Stimulated activated CD8-positive, alpha-beta memory T cell treated with anti-CD3 and anti-CD28 coated beads, Interleukin-7, amount 100 ng/mL, for 48 hours (primary cell): ENCODE results near the gene TMPRSS12.
"Not testable (repeated sequence)": the region's sequence is repeated elsewhere in the genome, so short reads cannot be mapped to it uniquely, and the experiment has no call there.

ENCODE experiments used
- DNase-seq, 2 donors: peaks; one replicate each; pipeline ENCODE4 v3.0.0-alpha.2; 2020; ENCODE audit warnings: low read depth in 1 of 2; ENCODE audit errors: extremely low read depth in 1 of 2

TMPRSS12 gene

DNA sequence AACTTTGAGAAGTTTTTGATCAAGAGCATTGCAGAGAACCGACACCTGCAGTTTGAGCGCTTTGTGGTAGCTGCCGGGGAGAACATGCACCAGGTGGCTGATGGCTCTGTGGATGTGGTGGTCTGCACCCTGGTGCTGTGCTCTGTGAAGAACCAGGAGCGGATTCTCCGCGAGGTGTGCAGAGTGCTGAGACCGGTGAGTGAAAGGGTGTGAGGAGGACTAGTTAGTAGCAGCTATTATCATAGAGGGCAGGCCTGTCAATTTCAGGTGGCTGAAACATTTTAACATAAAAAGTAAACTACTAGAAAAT is 82.6 kb downstream of the TMPRSS12 start:
- no peak for DNase-seq

DNA sequence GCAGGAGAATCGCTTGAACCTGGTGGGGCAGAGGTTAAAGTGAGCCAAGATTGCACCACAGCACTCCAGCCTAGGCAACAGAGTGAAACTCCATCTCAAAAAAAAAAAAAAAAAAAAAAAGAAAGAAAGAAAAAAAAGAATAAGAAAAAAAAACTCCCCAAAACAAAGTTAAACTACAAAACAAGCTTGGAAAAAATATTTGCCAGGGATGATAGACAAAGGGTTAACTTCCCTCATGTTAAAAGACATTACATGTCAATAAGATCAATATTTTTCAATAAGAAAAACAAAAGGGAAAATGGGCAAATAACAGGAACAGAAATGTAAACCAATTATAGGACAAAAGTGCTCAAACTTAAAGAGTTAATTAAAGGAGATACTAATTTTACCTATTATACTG is 83.2 kb downstream of the TMPRSS12 start:
- no peak for DNase-seq

DNA sequence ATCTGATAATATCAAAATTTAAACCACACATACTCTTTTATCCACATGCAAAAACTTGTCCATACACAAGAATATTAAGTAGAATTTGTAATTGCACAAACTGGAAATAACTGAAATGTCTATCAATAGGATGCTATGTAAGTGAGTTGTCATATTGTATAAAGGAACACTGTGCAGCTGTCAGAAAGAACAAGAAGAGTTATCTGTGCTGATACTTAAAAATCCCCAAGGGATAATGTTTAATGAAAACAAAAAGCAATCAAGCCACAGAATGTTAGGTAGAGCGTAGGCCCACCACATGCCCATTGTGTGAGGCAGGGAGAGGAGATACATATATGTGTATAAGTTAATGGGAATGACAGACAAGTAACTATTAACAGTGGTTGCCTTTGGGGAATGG is 83.7 kb downstream of the TMPRSS12 start:
- no peak for DNase-seq

DNA sequence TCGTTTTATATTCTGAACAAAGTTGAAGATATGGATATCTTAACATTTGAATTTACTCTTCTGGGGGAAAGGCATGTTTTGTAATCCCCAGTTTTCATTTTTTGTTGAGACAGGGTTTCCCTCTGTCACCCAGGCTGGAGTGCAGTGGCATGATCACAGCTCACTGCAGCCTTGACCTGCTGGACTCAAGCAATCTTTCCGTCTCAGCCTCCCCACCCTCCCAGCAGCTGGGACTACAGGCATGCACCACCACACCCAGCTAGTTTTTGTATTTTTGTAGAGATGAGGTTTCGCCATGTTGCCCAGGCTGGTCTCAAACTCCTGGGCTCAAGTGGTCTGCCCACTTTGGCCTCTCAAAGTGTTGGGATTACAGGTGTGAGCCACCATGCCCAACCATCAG is 84.2 kb downstream of the TMPRSS12 start:
- DNase-seq = not testable (repeated sequence)

DNA sequence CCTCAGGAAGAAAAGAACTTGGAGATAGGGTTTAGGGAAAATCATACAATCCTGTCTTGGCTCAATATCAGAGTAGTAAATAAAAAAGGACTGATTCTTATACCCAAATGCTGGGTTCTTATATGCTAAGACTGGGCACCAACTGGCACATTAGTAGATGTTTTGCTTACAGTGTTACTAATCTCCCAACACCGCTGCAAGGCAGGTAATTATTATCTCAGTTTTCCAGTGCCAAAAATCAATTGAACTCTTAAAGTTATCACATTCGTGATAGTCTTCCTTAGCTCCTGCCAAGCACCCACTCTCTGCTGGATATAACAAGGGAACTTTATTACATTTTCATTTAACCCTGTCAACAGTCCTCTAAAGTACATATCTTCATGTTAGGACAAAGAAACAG is 84.6 kb downstream of the TMPRSS12 start:
- no peak for DNase-seq

DNA sequence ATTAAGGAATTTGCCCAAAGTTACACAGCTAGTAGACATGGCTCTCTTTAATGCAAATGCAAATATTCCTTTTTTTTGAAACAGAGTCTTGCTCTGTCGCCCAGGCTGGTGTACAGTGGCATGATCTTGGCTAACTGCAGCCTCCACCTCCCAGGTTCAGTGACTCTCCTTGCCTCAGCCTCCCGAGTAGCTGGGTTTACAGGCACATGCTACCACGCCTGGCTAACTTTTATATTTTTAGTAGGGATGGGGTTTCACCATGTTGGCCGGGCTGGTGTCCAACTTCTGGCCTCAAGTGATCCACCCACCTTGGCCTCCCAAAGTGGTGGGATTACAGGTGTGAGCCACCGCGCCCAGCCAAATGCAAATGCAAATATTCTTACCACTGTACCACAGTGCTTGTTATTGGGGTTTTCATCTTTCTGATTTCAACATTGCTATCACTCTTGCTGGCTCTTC is 85.1 kb downstream of the TMPRSS12 start:
- no peak for DNase-seq

DNA sequence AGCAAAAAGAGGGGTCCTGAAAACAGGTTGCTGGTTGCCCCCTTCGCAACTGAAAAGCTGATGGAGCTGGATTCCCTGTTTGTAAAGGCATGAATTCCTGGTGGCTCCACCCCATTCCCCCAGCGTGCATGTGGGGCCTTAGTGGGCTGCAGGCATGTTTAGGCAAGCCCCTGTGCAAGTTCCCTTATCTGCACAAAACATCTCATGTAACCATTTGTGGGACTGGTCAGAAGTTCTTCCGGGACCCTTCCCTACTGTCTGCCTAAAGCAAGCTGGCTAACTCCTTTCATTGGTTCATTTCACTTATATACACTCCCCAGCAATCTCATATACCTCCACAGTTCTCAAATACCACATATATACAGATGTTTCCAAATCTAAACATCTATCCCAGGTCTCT is 85.7 kb downstream of the TMPRSS12 start:
- DNase-seq = no peak

DNA sequence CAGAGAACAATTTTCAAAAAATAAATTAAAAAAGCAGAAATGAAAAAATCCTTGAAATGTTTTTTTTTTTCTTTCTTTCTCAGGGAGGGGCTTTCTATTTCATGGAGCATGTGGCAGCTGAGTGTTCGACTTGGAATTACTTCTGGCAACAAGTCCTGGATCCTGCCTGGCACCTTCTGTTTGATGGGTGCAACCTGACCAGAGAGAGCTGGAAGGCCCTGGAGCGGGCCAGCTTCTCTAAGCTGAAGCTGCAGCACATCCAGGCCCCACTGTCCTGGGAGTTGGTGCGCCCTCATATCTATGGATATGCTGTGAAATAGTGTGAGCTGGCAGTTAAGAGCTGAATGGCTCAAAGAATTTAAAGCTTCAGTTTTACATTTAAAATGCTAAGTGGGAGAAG is 87.1 kb downstream of the TMPRSS12 start:
- DNase-seq = no peak

DNA sequence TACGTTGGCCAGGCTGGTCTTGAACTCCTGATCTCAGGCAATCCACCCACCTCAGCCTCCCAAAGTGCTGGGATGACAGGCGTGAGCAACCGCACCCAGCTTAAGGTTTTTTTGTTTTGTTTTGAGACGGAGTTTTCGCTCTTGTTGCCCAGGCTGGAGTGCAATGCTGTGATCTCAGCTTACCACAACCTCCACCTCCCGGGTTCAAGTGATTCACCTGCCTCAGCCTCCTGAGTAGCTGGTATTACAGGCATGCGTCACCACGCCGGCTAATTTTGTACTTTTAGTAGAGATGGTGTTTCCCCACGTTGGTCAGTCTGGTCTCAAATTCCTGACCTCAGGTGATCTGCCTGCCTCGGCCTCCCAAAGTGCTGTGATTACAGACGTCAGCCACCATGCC is 87.8 kb downstream of the TMPRSS12 start:
- not testable (repeated sequence) for DNase-seq

DNA sequence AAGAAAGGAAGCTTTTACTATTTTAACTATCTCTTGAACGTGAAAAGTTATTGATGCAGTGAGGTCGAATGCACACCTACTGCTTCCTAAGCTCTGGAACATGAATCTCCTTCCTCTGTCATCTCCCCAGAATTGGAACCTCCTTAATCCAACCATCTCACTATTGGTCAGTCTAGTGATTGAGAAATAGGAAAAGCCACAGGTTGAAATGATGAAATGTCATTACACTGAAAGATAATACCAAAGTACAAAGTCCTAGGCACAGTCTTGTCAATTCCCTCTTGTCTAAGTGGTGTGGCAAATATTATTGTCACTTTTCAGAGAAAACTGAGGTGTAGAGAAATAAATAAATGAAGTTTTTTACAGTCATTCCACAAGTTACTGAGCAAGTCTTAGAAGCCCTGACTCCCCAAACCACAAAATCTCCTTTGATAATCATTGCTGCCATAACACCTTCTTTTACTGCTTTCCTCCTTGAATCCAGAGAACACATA is 90.1 kb downstream of the TMPRSS12 start:
- no peak for DNase-seq

DNA sequence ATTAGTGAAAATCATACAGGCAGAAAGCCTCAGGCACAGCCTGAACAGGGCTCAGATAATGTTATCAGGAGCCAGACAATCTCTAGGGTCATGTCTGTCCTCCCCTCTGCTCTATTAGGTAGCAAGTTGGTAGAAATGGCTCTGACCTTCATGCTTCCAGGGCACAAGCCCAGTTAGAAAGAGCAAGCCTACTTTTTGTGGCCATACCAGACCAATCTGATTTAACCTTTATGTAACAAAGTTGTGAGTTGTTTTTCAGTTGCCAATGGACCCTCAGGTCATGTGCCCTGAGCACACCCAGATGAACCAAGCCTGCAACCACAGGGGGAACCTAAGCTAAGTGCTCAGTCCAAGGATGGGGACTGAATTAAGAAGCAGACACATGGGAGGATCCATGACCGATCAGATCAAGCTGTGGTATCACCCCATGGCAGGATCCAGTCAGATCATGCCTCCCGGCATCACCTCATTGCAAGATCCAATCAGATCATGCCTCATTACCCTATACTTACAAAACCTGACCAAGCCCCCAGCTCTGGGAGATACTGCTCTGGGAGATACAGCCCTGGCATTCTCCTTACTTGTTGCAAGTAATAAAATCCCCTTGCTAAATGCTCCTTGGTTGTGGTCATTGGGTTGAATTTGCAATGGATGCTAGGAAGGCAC is 90.9 kb downstream of the TMPRSS12 start:
- no peak for DNase-seq

DNA sequence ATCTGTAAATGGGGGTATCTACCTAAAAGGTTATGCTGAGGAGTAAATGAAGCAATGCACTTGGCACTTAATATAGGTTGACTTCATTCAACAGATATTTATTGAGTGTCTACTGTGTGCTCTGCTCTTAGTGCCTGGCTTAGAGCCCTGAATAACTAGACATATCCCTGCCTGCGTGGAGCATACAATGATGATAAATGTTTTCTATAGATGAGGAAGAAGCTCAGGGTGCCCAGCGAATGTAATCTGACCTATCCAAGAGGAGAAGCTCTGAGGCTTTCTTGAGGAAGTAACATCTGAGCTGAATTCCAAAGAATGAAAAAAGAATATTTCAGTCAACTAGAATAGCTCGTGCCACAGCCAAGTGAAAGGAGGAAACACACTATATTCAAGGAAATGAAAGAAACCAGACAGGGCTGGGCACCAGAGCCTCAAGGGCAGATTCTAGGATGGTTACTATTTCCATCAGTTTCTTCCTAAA is 91.7 kb downstream of the TMPRSS12 start:
- DNase-seq = no peak

DNA sequence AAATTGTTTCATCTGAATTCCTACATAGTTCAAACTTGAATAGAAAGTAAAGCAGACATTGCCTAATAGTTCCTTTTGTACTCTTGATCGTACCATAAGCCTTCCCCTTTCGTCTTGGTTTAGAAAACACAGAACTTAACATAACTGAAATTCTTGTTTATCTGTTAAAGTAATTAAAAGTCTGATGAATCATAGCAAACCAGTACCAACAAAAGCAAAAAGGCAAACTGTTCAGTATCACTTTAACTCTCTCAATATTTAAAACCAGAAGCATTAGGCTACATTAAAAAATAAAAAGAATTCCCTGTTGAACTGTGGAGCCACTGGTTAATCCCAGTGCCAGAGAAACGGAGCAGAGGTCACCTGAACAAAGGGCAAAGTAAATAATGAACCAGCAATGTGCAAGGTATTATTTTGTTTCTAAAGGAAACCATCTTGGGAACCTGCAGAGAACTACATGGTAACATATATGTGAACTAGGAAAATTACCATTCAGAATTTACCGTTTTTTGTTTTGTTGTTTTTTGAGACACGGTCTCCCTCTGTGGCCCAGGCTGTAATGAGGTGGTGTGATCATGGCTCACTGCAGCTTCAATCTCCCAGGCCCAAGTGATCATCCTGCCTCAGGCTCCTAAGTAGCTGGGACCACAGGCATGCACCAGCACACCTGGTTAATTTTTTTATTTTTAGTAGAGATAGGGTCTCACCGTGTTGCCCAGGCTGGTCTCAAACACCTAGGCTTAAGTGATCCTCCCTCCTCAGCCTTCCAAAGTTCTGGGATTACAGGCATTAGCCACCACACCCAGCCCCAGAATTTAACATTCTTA is 92.5 kb downstream of the TMPRSS12 start:
- no peak for DNase-seq

DNA sequence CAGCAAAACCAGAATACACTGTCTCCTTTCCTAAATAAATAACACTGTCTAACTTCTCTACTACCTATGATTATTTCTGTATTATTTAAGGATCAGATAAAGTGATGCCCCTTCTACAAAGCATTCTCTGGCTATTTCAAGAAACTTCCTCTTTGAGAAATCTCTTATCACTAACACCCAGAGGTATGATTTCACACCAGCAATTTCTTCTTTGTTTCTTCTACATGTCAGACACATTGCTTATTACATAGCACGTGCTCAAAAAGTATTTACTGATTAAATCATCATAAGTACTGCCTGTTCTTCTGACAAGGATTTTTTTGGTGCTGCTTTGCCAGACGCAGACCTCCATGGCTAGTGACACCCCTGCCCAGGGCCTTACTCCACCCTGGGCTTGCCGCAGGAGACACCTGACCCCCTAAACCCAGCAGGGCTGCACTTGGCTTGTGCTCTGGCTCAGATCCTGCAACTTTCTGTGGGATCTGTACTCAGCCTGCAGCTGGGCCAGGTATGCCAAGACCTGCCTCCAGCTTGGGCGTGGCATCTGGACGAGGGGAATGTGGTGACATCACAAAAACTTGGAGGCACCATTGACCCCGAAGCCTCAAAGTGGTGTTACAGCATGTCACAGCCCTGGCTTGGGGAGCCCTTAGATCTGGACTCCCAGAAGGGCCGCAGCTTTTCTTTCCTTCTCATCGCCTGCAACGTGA is 94.2 kb downstream of the TMPRSS12 start:
- DNase-seq = no peak
